WTC11 (cell line): ENCODE data around the gene BAIAP2L2. TPM values are rescaled to one million over a fixed set of nuclear protein-coding genes. Genes with fewer than 3 reads are reported as not detected.

ENCODE experiments used
- ATAC-seq: fragments of 200-7000 bp; cut with Tn5 transposase; 2 replicates; pipeline ENCODE4 v1.10.0; 2021; ENCODE audit warnings: mild to moderate bottlenecking, moderate library complexity
- CTCF ChIA-PET: fragments of 300-600 bp; sonication (Branson Sonifier 250); formaldehyde crosslinking; loops from one replicate; lab custom pipeline; 2021; ENCODE audit warnings: antibody characterized with exemption; lab: Charles Lee
- POLR2A ChIA-PET: fragments of 350-600 bp; sonication (Branson Sonifier 250); formaldehyde crosslinking; loops from one replicate; lab custom pipeline; 2021; ENCODE audit warnings: antibody characterized with exemption; lab: Charles Lee
- DNase-seq: peaks from one replicate; pipeline ENCODE4 v3.0.0; 2021; ENCODE audit warnings: low spot score
- H3K27ac Mint-ChIP-seq: 2 replicates; pipeline ENCODE4 v1.8.0; 2021; ENCODE audit warnings: mixed read lengths
- H3K27me3 Mint-ChIP-seq: 2 replicates; pipeline ENCODE4 v1.8.0; 2021; ENCODE audit warnings: low read depth, mild to moderate bottlenecking, moderate library complexity, mixed read lengths
- H3K36me3 Mint-ChIP-seq: 2 replicates; pipeline ENCODE4 v1.8.0; 2021; ENCODE audit warnings: mixed read lengths
- H3K4me1 Mint-ChIP-seq: 2 replicates; pipeline ENCODE4 v1.8.0; 2022; ENCODE audit warnings: mixed read lengths
- H3K4me3 Mint-ChIP-seq: 2 replicates; pipeline ENCODE4 v1.8.0; 2021; ENCODE audit warnings: mild to moderate bottlenecking, moderate library complexity, mixed read lengths
- H3K9me3 Mint-ChIP-seq: 2 replicates; pipeline ENCODE4 v1.8.0; 2021; ENCODE audit warnings: mixed read lengths
- ESRRA ChIP-seq: sonication (generic); formaldehyde crosslinking; IDR thresholded peaks from 2 replicates; pipeline ENCODE4 v1.8.1; 2022; ENCODE audit warnings: mild to moderate bottlenecking, missing genetic modification reagents, borderline replicate concordance
- ETV6 ChIP-seq: sonication (generic); formaldehyde crosslinking; IDR thresholded peaks from 2 replicates; pipeline ENCODE4 v1.8.1; 2022; ENCODE audit warnings: mild to moderate bottlenecking, missing genetic modification reagents
- FOXK1 ChIP-seq: sonication (generic); formaldehyde crosslinking; IDR thresholded peaks from 2 replicates; pipeline ENCODE4 v1.8.0; 2022; ENCODE audit warnings: mild to moderate bottlenecking, moderate library complexity, missing genetic modification reagents
- HMGA2 ChIP-seq: fragments of 250-450 bp; sonication (Bioruptor Pico); IDR thresholded peaks from 2 replicates; pipeline ENCODE4 v1.4.0; 2021; ENCODE audit warnings: mild to moderate bottlenecking, moderate library complexity
- JAZF1 ChIP-seq: fragments of 250-450 bp; sonication (Bioruptor Pico); IDR thresholded peaks from 2 replicates; pipeline ENCODE4 v1.9.0; 2021; ENCODE audit warnings: moderate library complexity, mild to moderate bottlenecking, inconsistent platforms
- MXD4 ChIP-seq: fragments of 250-450 bp; sonication (Bioruptor Pico); IDR thresholded peaks from 2 replicates; pipeline ENCODE4 v1.8.0; 2021; ENCODE audit warnings: mild to moderate bottlenecking, moderate library complexity, borderline replicate concordance
- OVOL2 ChIP-seq: fragments of 250-450 bp; sonication (Bioruptor Pico); IDR thresholded peaks from 2 replicates; pipeline ENCODE4 v1.9.0; 2021; ENCODE audit warnings: mild to moderate bottlenecking, borderline replicate concordance
- SMAD4 ChIP-seq: sonication (generic); formaldehyde crosslinking; IDR thresholded peaks from 2 replicates; pipeline ENCODE4 v1.8.0; 2022; ENCODE audit warnings: mild to moderate bottlenecking, missing genetic modification reagents
- TP53 ChIP-seq: sonication (generic); formaldehyde crosslinking; IDR thresholded peaks from 2 replicates; pipeline ENCODE4 v1.8.1; 2023; ENCODE audit warnings: mild to moderate bottlenecking, missing genetic modification reagents
- USF1 ChIP-seq: sonication (generic); formaldehyde crosslinking; IDR thresholded peaks from 2 replicates; pipeline ENCODE4 v1.8.0; 2022; ENCODE audit warnings: mild to moderate bottlenecking, missing genetic modification reagents
- USF2 ChIP-seq: sonication (generic); formaldehyde crosslinking; IDR thresholded peaks from 2 replicates; pipeline ENCODE4 v1.8.1; 2023; ENCODE audit warnings: mild to moderate bottlenecking, missing genetic modification reagents, moderate library complexity
- ZNF263 ChIP-seq: sonication (generic); formaldehyde crosslinking; IDR thresholded peaks from 2 replicates; pipeline ENCODE4 v1.8.1; 2022; ENCODE audit warnings: low read depth, mild to moderate bottlenecking, moderate library complexity, missing genetic modification reagents
- ZNF396 ChIP-seq: fragments of 250-450 bp; sonication (Bioruptor Pico); IDR thresholded peaks from 2 replicates; pipeline ENCODE4 v1.8.0; 2021; ENCODE audit warnings: mild to moderate bottlenecking, moderate library complexity, borderline replicate concordance
- total RNA-seq: library from RNA; stranded (reverse); gene quantifications from 3 replicates; pipeline ENCODE4 v1.2.3, GENCODE V29; 2021
- TF ChIP-seq, protein P1 (sequence below): fragments of 250-450 bp; sonication (Bioruptor Pico); IDR thresholded peaks from 2 replicates; pipeline ENCODE4 v1.9.0; 2021; ENCODE audit warnings: mild to moderate bottlenecking
- TF ChIP-seq, protein P2 (sequence below): sonication (generic); formaldehyde crosslinking; IDR thresholded peaks from 2 replicates; pipeline ENCODE4 v1.8.1; 2023; ENCODE audit warnings: mild to moderate bottlenecking, missing genetic modification reagents
- TF ChIP-seq, protein P3 (sequence below): sonication (generic); formaldehyde crosslinking; IDR thresholded peaks from 2 replicates; pipeline ENCODE4 v1.8.1; 2023; ENCODE audit warnings: mild to moderate bottlenecking, missing genetic modification reagents, moderate library complexity
- TF ChIP-seq, protein P4 (sequence below): fragments of 250-450 bp; sonication (Bioruptor Pico); IDR thresholded peaks from 2 replicates; pipeline ENCODE4 v1.8.0; 2021; ENCODE audit warnings: mild to moderate bottlenecking

The BAIAP2L2 gene
- total RNA-seq, 1 experiment from 2014 or later, result 3.0 TPM

GRCh38 chr22:38132794-38133193 lies 22.3 kb upstream of the BAIAP2L2 start (continued):
- TF ChIP-seq, protein P1, sequence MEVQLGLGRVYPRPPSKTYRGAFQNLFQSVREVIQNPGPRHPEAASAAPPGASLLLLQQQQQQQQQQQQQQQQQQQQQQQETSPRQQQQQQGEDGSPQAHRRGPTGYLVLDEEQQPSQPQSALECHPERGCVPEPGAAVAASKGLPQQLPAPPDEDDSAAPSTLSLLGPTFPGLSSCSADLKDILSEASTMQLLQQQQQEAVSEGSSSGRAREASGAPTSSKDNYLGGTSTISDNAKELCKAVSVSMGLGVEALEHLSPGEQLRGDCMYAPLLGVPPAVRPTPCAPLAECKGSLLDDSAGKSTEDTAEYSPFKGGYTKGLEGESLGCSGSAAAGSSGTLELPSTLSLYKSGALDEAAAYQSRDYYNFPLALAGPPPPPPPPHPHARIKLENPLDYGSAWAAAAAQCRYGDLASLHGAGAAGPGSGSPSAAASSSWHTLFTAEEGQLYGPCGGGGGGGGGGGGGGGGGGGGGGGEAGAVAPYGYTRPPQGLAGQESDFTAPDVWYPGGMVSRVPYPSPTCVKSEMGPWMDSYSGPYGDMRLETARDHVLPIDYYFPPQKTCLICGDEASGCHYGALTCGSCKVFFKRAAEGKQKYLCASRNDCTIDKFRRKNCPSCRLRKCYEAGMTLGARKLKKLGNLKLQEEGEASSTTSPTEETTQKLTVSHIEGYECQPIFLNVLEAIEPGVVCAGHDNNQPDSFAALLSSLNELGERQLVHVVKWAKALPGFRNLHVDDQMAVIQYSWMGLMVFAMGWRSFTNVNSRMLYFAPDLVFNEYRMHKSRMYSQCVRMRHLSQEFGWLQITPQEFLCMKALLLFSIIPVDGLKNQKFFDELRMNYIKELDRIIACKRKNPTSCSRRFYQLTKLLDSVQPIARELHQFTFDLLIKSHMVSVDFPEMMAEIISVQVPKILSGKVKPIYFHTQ, result no peak
- TF ChIP-seq ZNF396 (CRISPR knock-in tag) (no peak), USF1 (CRISPR knock-in tag) (no peak), ESRRA (no peak), FOXK1 (CRISPR knock-in tag) (no peak)

DNA sequence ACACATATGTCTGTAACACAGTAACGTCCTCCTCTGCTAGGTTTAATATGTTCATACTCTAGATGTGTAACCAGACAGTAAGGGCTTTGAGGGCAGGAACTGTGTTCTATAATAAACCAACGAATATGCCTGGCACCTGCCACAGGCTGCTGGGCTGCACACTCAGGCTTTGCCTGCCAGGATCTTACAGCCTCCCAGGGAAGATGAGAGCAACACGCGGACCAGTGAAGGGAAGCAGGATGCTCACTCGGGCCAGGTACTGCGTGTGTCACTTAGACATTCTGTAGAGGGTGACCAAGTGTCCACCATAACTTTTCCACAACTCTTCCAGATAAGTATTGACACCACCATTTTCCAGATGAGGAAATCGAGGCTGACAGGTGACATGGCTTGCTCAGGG lies 21.7 kb upstream of the BAIAP2L2 start:
- CTCF ChIA-PET, result interaction anchor here (1.0 to 2.0 kb wide), 2 partner anchors 17 to 35 kb away, joined by 4 to 6 read pairs; no protein-coding TSS in a partner anchor
- H3K4me1 Mint-ChIP-seq, result no peaks in the 10 kb centered on the region
- ATAC-seq, result no peak
- TF ChIP-seq, protein P2, sequence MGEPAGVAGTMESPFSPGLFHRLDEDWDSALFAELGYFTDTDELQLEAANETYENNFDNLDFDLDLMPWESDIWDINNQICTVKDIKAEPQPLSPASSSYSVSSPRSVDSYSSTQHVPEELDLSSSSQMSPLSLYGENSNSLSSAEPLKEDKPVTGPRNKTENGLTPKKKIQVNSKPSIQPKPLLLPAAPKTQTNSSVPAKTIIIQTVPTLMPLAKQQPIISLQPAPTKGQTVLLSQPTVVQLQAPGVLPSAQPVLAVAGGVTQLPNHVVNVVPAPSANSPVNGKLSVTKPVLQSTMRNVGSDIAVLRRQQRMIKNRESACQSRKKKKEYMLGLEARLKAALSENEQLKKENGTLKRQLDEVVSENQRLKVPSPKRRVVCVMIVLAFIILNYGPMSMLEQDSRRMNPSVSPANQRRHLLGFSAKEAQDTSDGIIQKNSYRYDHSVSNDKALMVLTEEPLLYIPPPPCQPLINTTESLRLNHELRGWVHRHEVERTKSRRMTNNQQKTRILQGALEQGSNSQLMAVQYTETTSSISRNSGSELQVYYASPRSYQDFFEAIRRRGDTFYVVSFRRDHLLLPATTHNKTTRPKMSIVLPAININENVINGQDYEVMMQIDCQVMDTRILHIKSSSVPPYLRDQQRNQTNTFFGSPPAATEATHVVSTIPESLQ (CRISPR knock-in tag), result no peak
- TF ChIP-seq SMAD4, result no peak
- TF ChIP-seq, all 79 proteins: peak for 0
- Mint-ChIP-seq H3K27ac (no peak overlapping the region), H3K36me3 (peaks cover 16% of the 10 kb centered on the region), H3K27me3 (no peaks in the 10 kb centered on the region), H3K9me3 (no peaks in the 10 kb centered on the region), H3K4me3 (no peak overlapping the region)
- no peak for DNase-seq
- POLR2A ChIA-PET, result no interaction called here

GRCh38 chr22:38131399-38131798 lies 20.9 kb upstream of the BAIAP2L2 start:
- Mint-ChIP-seq H3K27me3 (no peaks in the 10 kb centered on the region), H3K27ac (no peak overlapping the region), H3K9me3 (no peaks in the 10 kb centered on the region), H3K4me1 (no peaks in the 10 kb centered on the region), H3K4me3 (no peak overlapping the region), H3K36me3 (peaks cover 16% of the 10 kb centered on the region)
- TF ChIP-seq USF2 (CRISPR knock-in tag) (no peak), HMGA2 (CRISPR knock-in tag) (peak; percentile 49; the same call in 1 of the 2 replicates)
- POLR2A ChIA-PET, result no interaction called here
- no peak for DNase-seq
- CTCF ChIA-PET, result no interaction called here
- no peak for ATAC-seq

- H3K36me3 Mint-ChIP-seq, result peaks cover 8% of the 10 kb centered on the region
- POLR2A ChIA-PET, result no interaction called here
- no peaks in the 10 kb centered on the region for H3K27me3 Mint-ChIP-seq
- ATAC-seq (no peak), DNase-seq (no peak)
- CTCF ChIA-PET, result interaction anchor here (1.8 to 3.2 kb wide), 2 partner anchors 15 to 78 kb away, joined by 4 to 10 read pairs; no protein-coding TSS in a partner anchor
- H3K4me3 Mint-ChIP-seq, result no peak overlapping the region
- no peaks in the 10 kb centered on the region for H3K9me3 Mint-ChIP-seq
- H3K4me1 Mint-ChIP-seq, result no peaks in the 10 kb centered on the region
- H3K27ac Mint-ChIP-seq, result no peak overlapping the region
- TF ChIP-seq ZNF263 (no peak), MXD4 (CRISPR knock-in tag) (no peak), ETV6 (no peak), ZNF396 (CRISPR knock-in tag) (no peak), JAZF1 (CRISPR knock-in tag) (no peak), OVOL2 (CRISPR knock-in tag) (no peak), TP53 (CRISPR knock-in tag) (no peak), SMAD4 (no peak), ESRRA (no peak)
- TF ChIP-seq, protein P3, sequence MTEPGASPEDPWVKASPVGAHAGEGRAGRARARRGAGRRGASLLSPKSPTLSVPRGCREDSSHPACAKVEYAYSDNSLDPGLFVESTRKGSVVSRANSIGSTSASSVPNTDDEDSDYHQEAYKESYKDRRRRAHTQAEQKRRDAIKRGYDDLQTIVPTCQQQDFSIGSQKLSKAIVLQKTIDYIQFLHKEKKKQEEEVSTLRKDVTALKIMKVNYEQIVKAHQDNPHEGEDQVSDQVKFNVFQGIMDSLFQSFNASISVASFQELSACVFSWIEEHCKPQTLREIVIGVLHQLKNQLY (CRISPR knock-in tag), result no peak
- TF ChIP-seq, protein P4, sequence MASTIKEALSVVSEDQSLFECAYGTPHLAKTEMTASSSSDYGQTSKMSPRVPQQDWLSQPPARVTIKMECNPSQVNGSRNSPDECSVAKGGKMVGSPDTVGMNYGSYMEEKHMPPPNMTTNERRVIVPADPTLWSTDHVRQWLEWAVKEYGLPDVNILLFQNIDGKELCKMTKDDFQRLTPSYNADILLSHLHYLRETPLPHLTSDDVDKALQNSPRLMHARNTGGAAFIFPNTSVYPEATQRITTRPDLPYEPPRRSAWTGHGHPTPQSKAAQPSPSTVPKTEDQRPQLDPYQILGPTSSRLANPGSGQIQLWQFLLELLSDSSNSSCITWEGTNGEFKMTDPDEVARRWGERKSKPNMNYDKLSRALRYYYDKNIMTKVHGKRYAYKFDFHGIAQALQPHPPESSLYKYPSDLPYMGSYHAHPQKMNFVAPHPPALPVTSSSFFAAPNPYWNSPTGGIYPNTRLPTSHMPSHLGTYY (CRISPR knock-in tag), result no peak
These were observed 19.4 kb upstream of the BAIAP2L2 start for GRCh38 chr22:38129856-38130255.
